Mesenchymal stem cell (in vitro differentiated cells and primary cell): ENCODE measurements around the gene NLGN1.

ENCODE experiments used
- DNase-seq: peaks from one replicate; pipeline ENCODE4 v3.0.0-alpha.2; 2013
- H2AFZ ChIP-seq: one replicate; pipeline ENCODE4 v1.6.1; 2013; ENCODE audit warnings: low read depth, mild to moderate bottlenecking, control low read depth, inconsistent platforms, low read length, moderate library complexity
- H2AK5ac ChIP-seq: 2 replicates; pipeline ENCODE4 v1.6.1; 2013; ENCODE audit warnings: low read length, moderate library complexity, mild to moderate bottlenecking, inconsistent platforms; ENCODE audit not compliant: severe bottlenecking
- H2BK120ac ChIP-seq: one replicate; pipeline ENCODE4 v1.6.1; 2013; ENCODE audit warnings: low read depth, mild to moderate bottlenecking, inconsistent platforms, low read length, moderate library complexity
- H2BK12ac ChIP-seq, 2 experiments: one replicate each; pipeline ENCODE4 v1.6.1; 2013; ENCODE audit warnings: inconsistent platforms in 2 of 2, low read length in 2 of 2, mild to moderate bottlenecking in 2 of 2, moderate library complexity in 2 of 2, control low read depth in 1 of 2
- H2BK15ac ChIP-seq: one replicate; pipeline ENCODE4 v1.6.1; 2013; ENCODE audit warnings: mild to moderate bottlenecking, low read depth, inconsistent platforms; ENCODE audit not compliant: poor library complexity, severe bottlenecking
- H2BK5ac ChIP-seq: 2 replicates; pipeline ENCODE4 v1.6.1; 2013; ENCODE audit warnings: low read depth, mild to moderate bottlenecking, low read length, control low read depth, inconsistent platforms; ENCODE audit not compliant: poor library complexity, severe bottlenecking
- H3K14ac ChIP-seq, 2 experiments: one replicate each; pipeline ENCODE4 v1.6.1; 2013; ENCODE audit warnings: inconsistent platforms in 2 of 2, low read length in 2 of 2, control low read depth in 1 of 2, mild to moderate bottlenecking in 1 of 2, moderate library complexity in 1 of 2
- H3K18ac ChIP-seq, 2 experiments: one replicate each; pipeline ENCODE4 v1.6.1; 2013; ENCODE audit warnings: inconsistent platforms in 2 of 2, low read length in 2 of 2, control low read depth in 1 of 2, low read depth in 1 of 2, mild to moderate bottlenecking in 1 of 2
- H3K23ac ChIP-seq, 2 experiments: one replicate each; pipeline ENCODE4 v1.6.1; 2013; ENCODE audit warnings: inconsistent platforms in 2 of 2, low read length in 2 of 2, mild to moderate bottlenecking in 2 of 2, moderate library complexity in 2 of 2, control low read depth in 1 of 2
- H3K27ac ChIP-seq: 2 replicates; pipeline ENCODE4 v1.5.1; 2013; ENCODE audit warnings: mild to moderate bottlenecking, moderate library complexity, low read length, control low read depth, inconsistent platforms; ENCODE audit not compliant: poor library complexity, severe bottlenecking
- H3K27me3 ChIP-seq, 2 experiments: 2 replicates each; pipeline versions ENCODE4 v1.6.1 to v1.7.0; 2013; ENCODE audit warnings: low read length in 2 of 2, mild to moderate bottlenecking in 2 of 2, moderate library complexity in 2 of 2, control low read depth in 1 of 2, inconsistent platforms in 1 of 2; ENCODE audit not compliant: control insufficient read depth in 1 of 2, insufficient read depth in 1 of 2
- H3K36me3 ChIP-seq, 2 experiments: 2 replicates each; pipeline versions ENCODE4 v1.6.1 to v1.7.0; 2013; ENCODE audit warnings: low read length in 2 of 2, control low read depth in 1 of 2, inconsistent platforms in 1 of 2, low read depth in 1 of 2, mild to moderate bottlenecking in 1 of 2; ENCODE audit not compliant: insufficient read depth in 2 of 2, control insufficient read depth in 1 of 2
- H3K4ac ChIP-seq, 2 experiments: one replicate each; pipeline ENCODE4 v1.6.1; 2013; ENCODE audit warnings: inconsistent platforms in 2 of 2, low read length in 2 of 2, mild to moderate bottlenecking in 2 of 2, moderate library complexity in 2 of 2, control low read depth in 1 of 2, low read depth in 1 of 2
- H3K4me1 ChIP-seq: 2 replicates; pipeline ENCODE4 v1.6.1; 2013; ENCODE audit warnings: low read depth, low read length, control low read depth; ENCODE audit not compliant: control insufficient read depth, insufficient read depth
- H3K4me2 ChIP-seq: 2 replicates; pipeline ENCODE4 v1.6.1; 2013; ENCODE audit warnings: low read length, mild to moderate bottlenecking, inconsistent platforms; ENCODE audit not compliant: poor library complexity, severe bottlenecking
- H3K4me3 ChIP-seq, 2 experiments: 2 replicates each; pipeline versions ENCODE4 v1.5.1 to v1.7.0; 2013; ENCODE audit warnings: low read length in 2 of 2, mild to moderate bottlenecking in 2 of 2, control low read depth in 1 of 2, low read depth in 1 of 2; ENCODE audit not compliant: insufficient read depth in 1 of 2
- H3K79me1 ChIP-seq: replicated peaks from 2 replicates; pipeline ENCODE4 v1.6.1; 2013; ENCODE audit warnings: mild to moderate bottlenecking, control low read depth, low read length, inconsistent platforms; ENCODE audit not compliant: poor library complexity, severe bottlenecking
- H3K9ac ChIP-seq: 2 replicates; pipeline ENCODE4 v1.7.0; 2013; ENCODE audit warnings: mild to moderate bottlenecking, low read length, moderate library complexity
- H3K9me3 ChIP-seq: 2 replicates; pipeline ENCODE4 v1.7.0; 2013; ENCODE audit warnings: mild to moderate bottlenecking, low read length; ENCODE audit not compliant: control insufficient read depth
- H4K8ac ChIP-seq: one replicate; pipeline ENCODE4 v1.6.1; 2013; ENCODE audit warnings: inconsistent platforms, mild to moderate bottlenecking, low read length, moderate library complexity
- H4K91ac ChIP-seq: one replicate; pipeline ENCODE4 v1.6.1; 2013; ENCODE audit warnings: mild to moderate bottlenecking, low read length, inconsistent platforms
- WGBS: methylation state at CpG from one replicate; pipeline ENCODE4 v1.1.7; 2013; ENCODE audit warnings: mixed read lengths; 5-methylcytosine and 5-hydroxymethylcytosine counted together

NLGN1 gene

GRCh38 chr3:174266476-174266875 is 868.9 kb downstream of the NLGN1 start:
- Histone ChIP-seq H4K91ac (no peak overlapping the region), H3K79me1 (no peaks in the 10 kb centered on the region), H2BK120ac (no peak overlapping the region), H3K4me2 (no peak overlapping the region), H3K14ac (no peak overlapping the region), H2BK12ac (no peak overlapping the region), H3K23ac (no peak overlapping the region), H3K9me3 (no peaks in the 10 kb centered on the region), H3K9ac (no peak overlapping the region), H3K27ac (no peak overlapping the region), H3K27me3 (no peaks in the 10 kb centered on the region), H3K4me1 (no peaks in the 10 kb centered on the region), H3K36me3 (no peaks in the 10 kb centered on the region), H2AFZ (no peak overlapping the region), H3K4ac (no peak overlapping the region), H4K8ac (no peak overlapping the region), H2AK5ac (no peak overlapping the region), H3K4me3 (no peak overlapping the region), H3K18ac (no peak overlapping the region), H2BK5ac (no peak overlapping the region), H2BK15ac (no peak overlapping the region)
- WGBS: 100% methylated on average over 2 of the region's 2 CpGs
- DNase-seq: no peak

- no peak overlapping the region for H2AFZ ChIP-seq
- WGBS: 61% methylated on average over 2 of the region's 5 CpGs
These were observed 870.5 kb downstream of the NLGN1 start for GRCh38 chr3:174268061-174268460.

GRCh38 chr3:174268586-174268985 is 871.0 kb downstream of the NLGN1 start:
- 90% methylated on average over 2 of the region's 3 CpGs for WGBS
- H4K8ac ChIP-seq: no peak overlapping the region
- no peak overlapping the region for H3K4me2 ChIP-seq

More at GRCh38 chr3:174268061-174268460, 870.5 kb downstream of the NLGN1 start:
- Histone ChIP-seq H3K27ac (no peak overlapping the region), H4K8ac (no peak overlapping the region), H3K4me3 (no peak overlapping the region), H3K9me3 (no peaks in the 10 kb centered on the region), H4K91ac (no peak overlapping the region), H2BK15ac (no peak overlapping the region), H3K79me1 (no peaks in the 10 kb centered on the region), H3K23ac (no peak overlapping the region), H3K18ac (no peak overlapping the region), H3K36me3 (no peaks in the 10 kb centered on the region), H2BK120ac (no peak overlapping the region), H3K27me3 (no peaks in the 10 kb centered on the region), H3K14ac (no peak overlapping the region), H3K4me2 (no peak overlapping the region), H2BK5ac (no peak overlapping the region), H3K9ac (no peak overlapping the region), H3K4ac (no peak overlapping the region), H3K4me1 (no peaks in the 10 kb centered on the region), H2AK5ac (no peak overlapping the region), H2BK12ac (no peak overlapping the region)
- DNase-seq: no peak

GRCh38 chr3:174270841-174271240 is 873.3 kb downstream of the NLGN1 start:
- Histone ChIP-seq H3K23ac (no peak overlapping the region), H3K9ac (peak overlapping the region; percentile 66), H3K9me3 (no peaks in the 10 kb centered on the region), H3K4me1 (no peaks in the 10 kb centered on the region), H3K27ac (no peak overlapping the region), H3K4me3 (no peak overlapping the region), H4K8ac (no peak overlapping the region), H2BK5ac (no peak overlapping the region), H3K18ac (no peak overlapping the region), H3K79me1 (no peaks in the 10 kb centered on the region), H2BK120ac (no peak overlapping the region), H2AFZ (no peak overlapping the region), H4K91ac (no peak overlapping the region), H2AK5ac (no peak overlapping the region), H3K36me3 (no peaks in the 10 kb centered on the region), H3K14ac (no peak overlapping the region), H3K4ac (no peak overlapping the region), H2BK12ac (no peak overlapping the region), H3K27me3 (no peaks in the 10 kb centered on the region), H2BK15ac (no peak overlapping the region), H3K4me2 (no peak overlapping the region)
- whole genome bisulfite sequencing: 88% methylated on average over 2 of the region's 2 CpGs
- peak; percentile 93 for DNase-seq

More at GRCh38 chr3:174268586-174268985, 871.0 kb downstream of the NLGN1 start:
- Histone ChIP-seq H2AK5ac (no peak overlapping the region), H3K9ac (no peak overlapping the region), H2BK5ac (no peak overlapping the region), H2BK120ac (no peak overlapping the region), H3K4me1 (no peaks in the 10 kb centered on the region), H3K36me3 (no peaks in the 10 kb centered on the region), H2BK12ac (no peak overlapping the region), H3K9me3 (no peaks in the 10 kb centered on the region), H3K14ac (no peak overlapping the region), H3K27ac (no peak overlapping the region), H3K27me3 (no peaks in the 10 kb centered on the region), H2BK15ac (no peak overlapping the region), H3K79me1 (no peaks in the 10 kb centered on the region), H3K4ac (no peak overlapping the region), H4K91ac (no peak overlapping the region), H3K18ac (no peak overlapping the region), H3K23ac (no peak overlapping the region), H3K4me3 (no peak overlapping the region), H2AFZ (no peak overlapping the region)
- DNase-seq: no peak
